LNCAP (cell line): ENCODE measurements around the gene TMEM178B.

ENCODE experiments used
- CTCF ChIP-seq: fragments of 450-650 bp; IDR thresholded peaks from 2 replicates; pipeline ENCODE4 v1.5.1; 2017; ENCODE audit warnings: mild to moderate bottlenecking

The TMEM178B gene

GRCh38 chr7:141452911-141453310 is 379.0 kb downstream of the TMEM178B start:
- no peak for TF ChIP-seq CTCF

- no peak for TF ChIP-seq CTCF
Measured at GRCh38 chr7:141454338-141454737, 380.5 kb downstream of the TMEM178B start.

- no peak for TF ChIP-seq CTCF
Measured at GRCh38 chr7:141455723-141456122, 381.9 kb downstream of the TMEM178B start.

GRCh38 chr7:141456298-141456697 is 382.4 kb downstream of the TMEM178B start:
- TF ChIP-seq CTCF = no peak

GRCh38 chr7:141456711-141457110 is 382.8 kb downstream of the TMEM178B start:
- no peak for TF ChIP-seq CTCF

GRCh38 chr7:141460781-141461715 is 387.2 kb downstream of the TMEM178B start:
- no peak for TF ChIP-seq CTCF

- no peak for TF ChIP-seq CTCF
Measured at GRCh38 chr7:141461924-141462323, 388.1 kb downstream of the TMEM178B start.
